Psoas muscle (tissue), 8 donors: ENCODE data around the gene CDK14. TPM values are rescaled to one million over a fixed set of nuclear protein-coding genes. Genes with fewer than 3 reads are reported as not detected.

Source experiments
- ATAC-seq, 4 donors: fragments of 200-7000 bp; cut with Tn5 transposase; one replicate each; pipeline ENCODE4 v1.9.1; 2020; ENCODE audit warnings: moderate library complexity in 3 of 4, mild to moderate bottlenecking in 2 of 4
- DNase-seq, 2 donors: peaks; one replicate each; pipeline ENCODE4 v3.0.0-alpha.2; 2020
- H3K27ac ChIP-seq: fragments of 200-600 bp; one replicate; pipeline ENCODE4 v1.8.0; 2022
- H3K27me3 ChIP-seq, 3 donors: fragments of 200-600 bp in 1 of 3; one replicate each; pipeline versions ENCODE4 v1.6.1 to v1.8.0; 2013 to 2022; ENCODE audit warnings: low read length in 2 of 3, mild to moderate bottlenecking in 2 of 3, moderate library complexity in 1 of 3; ENCODE audit not compliant: insufficient read depth in 3 of 3
- H3K36me3 ChIP-seq, 2 donors: fragments of 200-600 bp in 1 of 2; one replicate each; pipeline versions ENCODE4 v1.6.1 to v1.8.0; 2013 to 2022; ENCODE audit warnings: low read depth in 1 of 2, mild to moderate bottlenecking in 1 of 2, moderate library complexity in 1 of 2; ENCODE audit not compliant: insufficient read depth in 1 of 2
- H3K4me1 ChIP-seq: fragments of 200-600 bp; one replicate; pipeline ENCODE4 v1.8.0; 2022
- H3K4me3 ChIP-seq: fragments of 200-600 bp; one replicate; pipeline ENCODE4 v1.8.0; 2022; ENCODE audit warnings: mild to moderate bottlenecking
- H3K9me3 ChIP-seq: fragments of 200-600 bp; one replicate; pipeline ENCODE4 v1.8.0; 2022
- CTCF ChIP-seq: fragments of 200-600 bp; IDR thresholded peaks from one replicate; pipeline ENCODE4 v1.8.0; 2022; ENCODE audit warnings: antibody characterized with exemption
- WGBS, 3 donors: extraction: QIAGEN DNeasy Blood & Tissue Kit; methylation state at CpG; one replicate each; pipeline versions ENCODE4 v1.1.6 to v1.1.7; 2013; 5-methylcytosine and 5-hydroxymethylcytosine counted together
- intact Hi-C, 2 donors: fragments of 100-400 bp; cut with DNase I; formaldehyde crosslinking; loops; one replicate each; pipeline versions ENCODE4 v1.11.0 to v1.14.2; 2022
- polyA plus RNA-seq, 3 donors: library from polyadenylated mRNA; stranded (reverse); fragments of 200-250 nt; gene quantifications; one replicate each; pipeline ENCODE4 v1.2.3, GENCODE V29; 2013
- total RNA-seq, 4 donors: library from RNA; stranded (reverse); fragmentation: NEBNext Ultra II Directional in 2 of 4; extraction: Animal tissue kit (Norgen Biotek cat#: 25700) in 2 of 4; gene quantifications; one replicate each; pipeline versions ENCODE4 v1.2.1 to v1.2.4, GENCODE V29; 2021 to 2023
- donor health status: healthy with polysubstance abuse.
- donor health status: DM: no; HTN: no; CAD: no; lungs with moderate emphysema.
- donor health status: Bipolar disorder and iron deficiency.
- donor health status: healthy.
- donor health status: DM: yes; HTN: yes; CAD: no.
- donor health status: DM: no; HTN: no; CAD: no.
- donor health status: DM: no; HTN: no; CAD: no.
- donor health status: DM: yes; HTN: yes; CAD: no.

The CDK14 gene
- total and polyA plus RNA-seq, 7 donors: 1.7 to 16.6 (median 10.6) TPM

GRCh38 chr7:90563286-90563685 is 32.8 kb upstream of the CDK14 start:
- no peaks in the 10 kb centered on the region for H3K36me3 ChIP-seq
- H3K4me1 ChIP-seq: no peaks in the 10 kb centered on the region
- no peak overlapping the region for H3K27ac ChIP-seq
- H3K9me3 ChIP-seq: no peaks in the 10 kb centered on the region
- H3K4me3 ChIP-seq: no peak overlapping the region
- intact Hi-C loops: no loop called here
- no peak for DNase-seq
- TF ChIP-seq CTCF: no peak
- 78 to 85% (median 84%) methylated on average over 3 of the region's 3 CpGs for WGBS, 3 donors
- no peaks in the 10 kb centered on the region for H3K27me3 ChIP-seq
- no peak for ATAC-seq

- WGBS, 3 donors: 86 to 90% (median 89%) methylated on average over 8 of the region's 8 CpGs
Measured at GRCh38 chr7:90564455-90564854, 31.7 kb upstream of the CDK14 start.

GRCh38 chr7:90568213-90568612 is 27.9 kb upstream of the CDK14 start:
- ATAC-seq: no peak
- Histone ChIP-seq H3K36me3 (no peaks in the 10 kb centered on the region), H3K27ac (no peak overlapping the region), H3K4me3 (no peak overlapping the region), H3K4me1 (no peaks in the 10 kb centered on the region), H3K9me3 (no peaks in the 10 kb centered on the region), H3K27me3 (no peaks in the 10 kb centered on the region)
- no peak for DNase-seq
- no peak for TF ChIP-seq CTCF
- 66 to 68% (median 68%) methylated on average over 4 of the region's 4 CpGs for WGBS, 3 donors
- intact Hi-C loops: no loop called here

More at GRCh38 chr7:90564455-90564854, 31.7 kb upstream of the CDK14 start:
- no peak for TF ChIP-seq CTCF
- intact Hi-C loops: no loop called here
- no peaks in the 10 kb centered on the region for H3K27me3 ChIP-seq
- no peak overlapping the region for H3K27ac ChIP-seq
- no peaks in the 10 kb centered on the region for H3K36me3 ChIP-seq
- H3K9me3 ChIP-seq: no peaks in the 10 kb centered on the region
- H3K4me1 ChIP-seq: no peaks in the 10 kb centered on the region
- ATAC-seq: no peak
- no peak overlapping the region for H3K4me3 ChIP-seq
- DNase-seq: no peak

- no peak for TF ChIP-seq CTCF
- no peak for ATAC-seq
- intact Hi-C loops: no loop called here
- H3K4me3 ChIP-seq: no peak overlapping the region
- DNase-seq: no peak
- H3K4me1 ChIP-seq: no peaks in the 10 kb centered on the region
- 96 to 100% (median 97%) methylated on average over 1 of the region's 1 CpG for WGBS, 3 donors
- H3K27ac ChIP-seq: no peak overlapping the region
- H3K27me3 ChIP-seq: no peaks in the 10 kb centered on the region
- H3K36me3 ChIP-seq: no peaks in the 10 kb centered on the region
- no peaks in the 10 kb centered on the region for H3K9me3 ChIP-seq
Measured at GRCh38 chr7:90569368-90569767, 26.8 kb upstream of the CDK14 start.

- no peaks in the 10 kb centered on the region for H3K9me3 ChIP-seq
- no peak overlapping the region for H3K27ac ChIP-seq
- no peaks in the 10 kb centered on the region for H3K4me1 ChIP-seq
- DNase-seq: no peak
- no peak for ATAC-seq
- no peak overlapping the region for H3K4me3 ChIP-seq
- WGBS, 3 donors: 76 to 87% (median 83%) methylated on average over 1 of the region's 1 CpG
- no peaks in the 10 kb centered on the region for H3K36me3 ChIP-seq
- intact Hi-C loops: no loop called here
- TF ChIP-seq CTCF: no peak
- H3K27me3 ChIP-seq: no peaks in the 10 kb centered on the region
Measured at GRCh38 chr7:90570373-90570959, 25.7 kb upstream of the CDK14 start.
